ENCODE data around the gene ITPR1.

- TF ChIP-seq CTCF (IDR thresholded peaks at IDR 0.05; ENCODE audit: low read depth, low read length) (no peak), MYC (IDR thresholded peaks at IDR 0.05; ENCODE audit: low read depth, low read length) (no peak), MAX (IDR thresholded peaks at IDR 0.05; ENCODE audit: low read depth, low read length) (no peak)
Observed at GRCh38 chr3:4807381-4808280, 314.5 kb downstream of the ITPR1 start.

All from NB4 (cell line).